ENCODE measurements around the gene RELN. TPM values are rescaled to one million over a fixed set of nuclear protein-coding genes. Genes with fewer than 3 reads are reported as not detected.

Gene RELN
- total RNA-seq, 2 donors from 2014 or later = 3.9 to 8.5 TPM

- Histone ChIP-seq H3K9ac (ENCODE audit: extremely low read depth, low read length, poor library complexity, severe bottlenecking) (no peak overlapping the region), H3K27me3 (ENCODE audit: control insufficient read depth, insufficient read depth, low read length, poor library complexity, severe bottlenecking) (peaks cover 10% of the 10 kb centered on the region), H3K36me3 (ENCODE audit: control insufficient read depth, insufficient read depth, low read length) (no peaks in the 10 kb centered on the region), H3K4me3 (ENCODE audit: low read length) (no peak overlapping the region), H3K9me3 (ENCODE audit: control insufficient read depth, low read length) (no peaks in the 10 kb centered on the region), H3K27ac (ENCODE audit: low read depth, low read length) (no peak overlapping the region), H3K4me1 (ENCODE audit: control insufficient read depth, insufficient read depth, low read length) (no peaks in the 10 kb centered on the region)
- WGBS, 2 experiments (ENCODE audit: insufficient coverage in 1 of 2, insufficient read length in 1 of 2) = 63 to 66% methylated on average over 5 of the region's 5 CpGs
- H3K27me3 Mint-ChIP-seq (ENCODE audit: insufficient read depth) = peaks cover 2% of the 10 kb centered on the region
- no peak overlapping the region for H3K4me3 Mint-ChIP-seq
- H3K4me1 Mint-ChIP-seq = peaks cover 4% of the 10 kb centered on the region
- no peaks in the 10 kb centered on the region for H3K9me3 Mint-ChIP-seq
- TF ChIP-seq CTCF (conservative IDR thresholded peaks at IDR 0.05) = no peak
- H3K27ac Mint-ChIP-seq = no peak overlapping the region
- no peak for DNase-seq
- H3K36me3 Mint-ChIP-seq (ENCODE audit: low read depth) = no peaks in the 10 kb centered on the region
Measured at GRCh38 chr7:103632005-103632639, 357.3 kb downstream of the RELN start.

- DNase-seq = no peak
- Histone ChIP-seq H3K27ac (ENCODE audit: low read depth, low read length) (no peak overlapping the region), H3K9ac (ENCODE audit: extremely low read depth, low read length, poor library complexity, severe bottlenecking) (no peak overlapping the region), H3K27me3 (ENCODE audit: control insufficient read depth, insufficient read depth, low read length, poor library complexity, severe bottlenecking) (peaks cover 10% of the 10 kb centered on the region), H3K9me3 (ENCODE audit: control insufficient read depth, low read length) (no peaks in the 10 kb centered on the region), H3K36me3 (ENCODE audit: control insufficient read depth, insufficient read depth, low read length) (no peaks in the 10 kb centered on the region), H3K4me1 (ENCODE audit: control insufficient read depth, insufficient read depth, low read length) (no peaks in the 10 kb centered on the region), H3K4me3 (ENCODE audit: low read length) (no peak overlapping the region)
- peaks cover 2% of the 10 kb centered on the region for H3K27me3 Mint-ChIP-seq (ENCODE audit: insufficient read depth)
- H3K9me3 Mint-ChIP-seq = no peaks in the 10 kb centered on the region
- no peak for TF ChIP-seq CTCF (conservative IDR thresholded peaks at IDR 0.05)
- no peak overlapping the region for H3K27ac Mint-ChIP-seq
- H3K36me3 Mint-ChIP-seq (ENCODE audit: low read depth) = no peaks in the 10 kb centered on the region
- H3K4me1 Mint-ChIP-seq = peaks cover 4% of the 10 kb centered on the region
- H3K4me3 Mint-ChIP-seq = no peak overlapping the region
- WGBS, 2 experiments (ENCODE audit: insufficient coverage in 1 of 2, insufficient read length in 1 of 2) = 96% methylated on average over 2 of the region's 2 CpGs; no CpG with 5 or more reads in 1 of the 2 experiments
Measured at GRCh38 chr7:103630318-103630717, 359.1 kb downstream of the RELN start.

GRCh38 chr7:103628742-103629141 is 360.7 kb downstream of the RELN start:
- Histone ChIP-seq H3K4me3 (ENCODE audit: low read length) (no peak overlapping the region), H3K9ac (ENCODE audit: extremely low read depth, low read length, poor library complexity, severe bottlenecking) (no peak overlapping the region), H3K4me1 (ENCODE audit: control insufficient read depth, insufficient read depth, low read length) (no peaks in the 10 kb centered on the region), H3K9me3 (ENCODE audit: control insufficient read depth, low read length) (no peaks in the 10 kb centered on the region), H3K27me3 (ENCODE audit: control insufficient read depth, insufficient read depth, low read length, poor library complexity, severe bottlenecking) (peaks cover 3% of the 10 kb centered on the region), H3K27ac (ENCODE audit: low read depth, low read length) (no peak overlapping the region), H3K36me3 (ENCODE audit: control insufficient read depth, insufficient read depth, low read length) (no peaks in the 10 kb centered on the region)
- Mint-ChIP-seq H3K27ac (no peak overlapping the region), H3K27me3 (ENCODE audit: insufficient read depth) (no peaks in the 10 kb centered on the region), H3K36me3 (ENCODE audit: low read depth) (no peaks in the 10 kb centered on the region), H3K4me1 (peaks cover 4% of the 10 kb centered on the region), H3K4me3 (no peak overlapping the region), H3K9me3 (no peaks in the 10 kb centered on the region)
- 96 to 100% methylated on average over 1 to 2 of the region's 2 CpGs for WGBS, 2 experiments (ENCODE audit: insufficient coverage in 1 of 2, insufficient read length in 1 of 2)
- no peak for DNase-seq
- TF ChIP-seq CTCF (conservative IDR thresholded peaks at IDR 0.05) = no peak

Data from endodermal cell (in vitro differentiated cells).